Heart left ventricle (tissue), 13 donors: ENCODE measurements around the gene BTK.

Experiments
- POLR2A ChIP-seq, 2 donors: fragments of 450-650 bp; IDR thresholded peaks; one replicate each; pipeline ENCODE4 v1.6.1; 2017; ENCODE audit warnings: antibody characterized with exemption in 2 of 2, mild to moderate bottlenecking in 2 of 2, moderate library complexity in 2 of 2
- TF ChIP-seq, protein P1 (sequence below), 12 donors: fragments of 200-600 bp; sonication (generic) in 4 of 12; IDR thresholded peaks; one replicate each; pipeline versions ENCODE4 v1.5.0 to v1.8.0; 2018 to 2022; ENCODE audit warnings: antibody characterized with exemption in 12 of 12, mild to moderate bottlenecking in 5 of 12
- donor health status: ischemic (EF 13 %, LVEDD 7.1; RV severe dilation, severe dysfunction).
- donor health status: DM: no; HTN: yes; CAD: no.
- donor health status: DM: no; HTN: no; CAD: no.
- donor health status: ischemic (EF 25% LVEDD 6.9; RV normal size, moderate dysfunction).
- donor health status: ischemic (EF 25% LVEDD 5.7; RV mildly dilated, moderate dysfunction).
- donor health status: ischemic (EF 35%, LVEDD 5.7; RV mildly dilated, moderate dysfunction).
- donor health status: nonischemic (EF 11% LVEDD 7.7; RV severe dilation, severe dysfunction).
- donor health status: DM: yes; HTN: yes; CAD: no.
- donor health status: PGD.
- donor health status: ischemic (EF 29% LVEDD 5.4; RV normal size, mild dysfunction).
- donor health status: nonischemic (EF 23%, LVEDD 6.1; RV moderate dilation, normal function).

GRCh38 chrX:101410461-101410860 is 24.5 kb upstream of the BTK start:
- TF ChIP-seq, protein P1, sequence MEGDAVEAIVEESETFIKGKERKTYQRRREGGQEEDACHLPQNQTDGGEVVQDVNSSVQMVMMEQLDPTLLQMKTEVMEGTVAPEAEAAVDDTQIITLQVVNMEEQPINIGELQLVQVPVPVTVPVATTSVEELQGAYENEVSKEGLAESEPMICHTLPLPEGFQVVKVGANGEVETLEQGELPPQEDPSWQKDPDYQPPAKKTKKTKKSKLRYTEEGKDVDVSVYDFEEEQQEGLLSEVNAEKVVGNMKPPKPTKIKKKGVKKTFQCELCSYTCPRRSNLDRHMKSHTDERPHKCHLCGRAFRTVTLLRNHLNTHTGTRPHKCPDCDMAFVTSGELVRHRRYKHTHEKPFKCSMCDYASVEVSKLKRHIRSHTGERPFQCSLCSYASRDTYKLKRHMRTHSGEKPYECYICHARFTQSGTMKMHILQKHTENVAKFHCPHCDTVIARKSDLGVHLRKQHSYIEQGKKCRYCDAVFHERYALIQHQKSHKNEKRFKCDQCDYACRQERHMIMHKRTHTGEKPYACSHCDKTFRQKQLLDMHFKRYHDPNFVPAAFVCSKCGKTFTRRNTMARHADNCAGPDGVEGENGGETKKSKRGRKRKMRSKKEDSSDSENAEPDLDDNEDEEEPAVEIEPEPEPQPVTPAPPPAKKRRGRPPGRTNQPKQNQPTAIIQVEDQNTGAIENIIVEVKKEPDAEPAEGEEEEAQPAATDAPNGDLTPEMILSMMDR (IDR thresholded peaks at IDR 0.05) = no peak
- TF ChIP-seq POLR2A (IDR thresholded peaks at IDR 0.05) = no peak
